Calu3 (cell line): ENCODE measurements around the gene GTF2H1. TPM values are rescaled to one million over a fixed set of nuclear protein-coding genes. Genes with fewer than 3 reads are reported as not detected.

Experiments used
- BruUV-seq: library from RNA; stranded (reverse); fragments of 400-500 nt; replicated peaks from 2 replicates; lab custom pipeline; 2021; lab: Mats Ljungman, UMichigan
- CTCF ChIA-PET: fragments of 300-600 bp; sonication (Branson Sonifier 250); formaldehyde crosslinking; loops from one replicate; lab custom pipeline; 2022; ENCODE audit warnings: antibody characterized with exemption; lab: Charles Lee
- DNase-seq: peaks from one replicate; pipeline ENCODE4 v3.0.0; 2022
- H3K27ac Mint-ChIP-seq: one replicate; pipeline ENCODE4 v1.8.0; 2022; ENCODE audit warnings: mixed read lengths; ENCODE audit not compliant: unreplicated experiment
- H3K27me3 Mint-ChIP-seq: one replicate; pipeline ENCODE4 v1.8.0; 2022; ENCODE audit warnings: mixed read lengths; ENCODE audit not compliant: unreplicated experiment
- H3K36me3 Mint-ChIP-seq: one replicate; pipeline ENCODE4 v1.8.0; 2022; ENCODE audit warnings: mild to moderate bottlenecking, moderate library complexity, mixed read lengths; ENCODE audit not compliant: insufficient read depth, unreplicated experiment
- H3K4me1 Mint-ChIP-seq: one replicate; pipeline ENCODE4 v1.8.0; 2022; ENCODE audit warnings: mild to moderate bottlenecking, low read depth, mixed read lengths; ENCODE audit not compliant: unreplicated experiment
- H3K4me3 Mint-ChIP-seq: one replicate; pipeline ENCODE4 v1.8.0; 2022; ENCODE audit warnings: mild to moderate bottlenecking, low read depth, moderate library complexity, mixed read lengths; ENCODE audit not compliant: unreplicated experiment
- H3K9me3 Mint-ChIP-seq: one replicate; pipeline ENCODE4 v1.8.0; 2022; ENCODE audit warnings: low read depth, mixed read lengths; ENCODE audit not compliant: unreplicated experiment
- intact Hi-C: fragments of 100-400 bp; cut with micrococcal nuclease; formaldehyde crosslinking; loops from one replicate; pipeline ENCODE4 v1.10.0; 2022; ENCODE audit not compliant: unreplicated experiment
- total RNA-seq: library from RNA; stranded (reverse); gene quantifications from 2 replicates; pipeline ENCODE4 v1.2.3, GENCODE V29; 2022
- TF ChIP-seq, protein P1 (sequence below): fragments of 200-600 bp; IDR thresholded peaks from one replicate; pipeline ENCODE4 v1.8.0; 2022; ENCODE audit warnings: antibody characterized with exemption; ENCODE audit not compliant: unreplicated experiment

The GTF2H1 gene
- total RNA-seq, 1 experiment from 2014 or later = 43.0 TPM

DNA sequence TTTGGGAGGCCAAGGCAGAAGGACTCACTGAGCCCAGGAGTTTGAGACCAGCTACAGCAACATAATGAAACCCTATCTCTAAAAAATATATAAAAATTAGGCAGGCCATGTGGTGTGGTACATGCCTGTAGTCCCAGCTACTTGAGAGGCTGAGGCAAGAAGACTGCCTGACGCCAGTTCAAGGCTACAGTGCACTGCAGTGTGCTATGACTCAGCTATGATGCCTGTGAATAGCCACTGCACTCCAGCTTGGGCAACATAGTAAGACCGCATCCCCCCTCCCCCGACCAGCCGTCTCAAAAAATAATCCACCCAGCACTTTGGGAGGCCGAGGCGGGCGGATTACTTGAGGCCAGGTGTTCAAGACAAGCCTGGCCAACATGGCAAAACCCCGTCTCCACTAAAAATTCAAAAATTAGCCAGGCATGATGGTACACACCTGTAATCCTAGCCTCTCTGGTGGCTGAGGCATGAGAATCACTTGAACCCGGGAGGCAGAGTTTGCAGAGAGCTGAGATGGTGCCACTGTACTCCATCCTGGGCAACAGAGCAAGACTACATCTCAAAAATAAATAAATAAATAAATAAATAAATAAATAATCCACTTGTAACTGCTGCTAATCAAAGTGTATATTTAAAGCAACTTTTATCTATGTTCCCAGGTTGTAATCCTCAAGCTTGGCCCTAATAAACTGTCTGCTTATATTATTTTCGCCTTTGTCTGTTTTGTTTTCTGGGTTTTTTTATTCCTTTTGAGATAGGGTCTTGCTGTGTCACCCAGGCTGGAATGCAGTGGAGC lies 8.2 kb upstream of the GTF2H1 start:
- CTCF ChIA-PET = interaction anchor here (1.2 kb wide), 1 partner anchor 70 kb away, joined by 4 read pairs; no protein-coding TSS in a partner anchor
- Mint-ChIP-seq H3K9me3 (no peaks in the 10 kb centered on the region), H3K27me3 (no peaks in the 10 kb centered on the region), H3K4me1 (peaks cover 40% of the 10 kb centered on the region), H3K27ac (peak overlapping the region; percentile 18), H3K4me3 (no peak overlapping the region), H3K36me3 (peaks cover 22% of the 10 kb centered on the region)
- intact Hi-C loops = loop anchor here (10.0 kb wide), 1 partner anchor 181 kb away; no protein-coding TSS in a partner anchor
- no TSS peak for BruUV-seq
- no peak for DNase-seq
- TF ChIP-seq, protein P1, sequence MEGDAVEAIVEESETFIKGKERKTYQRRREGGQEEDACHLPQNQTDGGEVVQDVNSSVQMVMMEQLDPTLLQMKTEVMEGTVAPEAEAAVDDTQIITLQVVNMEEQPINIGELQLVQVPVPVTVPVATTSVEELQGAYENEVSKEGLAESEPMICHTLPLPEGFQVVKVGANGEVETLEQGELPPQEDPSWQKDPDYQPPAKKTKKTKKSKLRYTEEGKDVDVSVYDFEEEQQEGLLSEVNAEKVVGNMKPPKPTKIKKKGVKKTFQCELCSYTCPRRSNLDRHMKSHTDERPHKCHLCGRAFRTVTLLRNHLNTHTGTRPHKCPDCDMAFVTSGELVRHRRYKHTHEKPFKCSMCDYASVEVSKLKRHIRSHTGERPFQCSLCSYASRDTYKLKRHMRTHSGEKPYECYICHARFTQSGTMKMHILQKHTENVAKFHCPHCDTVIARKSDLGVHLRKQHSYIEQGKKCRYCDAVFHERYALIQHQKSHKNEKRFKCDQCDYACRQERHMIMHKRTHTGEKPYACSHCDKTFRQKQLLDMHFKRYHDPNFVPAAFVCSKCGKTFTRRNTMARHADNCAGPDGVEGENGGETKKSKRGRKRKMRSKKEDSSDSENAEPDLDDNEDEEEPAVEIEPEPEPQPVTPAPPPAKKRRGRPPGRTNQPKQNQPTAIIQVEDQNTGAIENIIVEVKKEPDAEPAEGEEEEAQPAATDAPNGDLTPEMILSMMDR = no peak

DNA sequence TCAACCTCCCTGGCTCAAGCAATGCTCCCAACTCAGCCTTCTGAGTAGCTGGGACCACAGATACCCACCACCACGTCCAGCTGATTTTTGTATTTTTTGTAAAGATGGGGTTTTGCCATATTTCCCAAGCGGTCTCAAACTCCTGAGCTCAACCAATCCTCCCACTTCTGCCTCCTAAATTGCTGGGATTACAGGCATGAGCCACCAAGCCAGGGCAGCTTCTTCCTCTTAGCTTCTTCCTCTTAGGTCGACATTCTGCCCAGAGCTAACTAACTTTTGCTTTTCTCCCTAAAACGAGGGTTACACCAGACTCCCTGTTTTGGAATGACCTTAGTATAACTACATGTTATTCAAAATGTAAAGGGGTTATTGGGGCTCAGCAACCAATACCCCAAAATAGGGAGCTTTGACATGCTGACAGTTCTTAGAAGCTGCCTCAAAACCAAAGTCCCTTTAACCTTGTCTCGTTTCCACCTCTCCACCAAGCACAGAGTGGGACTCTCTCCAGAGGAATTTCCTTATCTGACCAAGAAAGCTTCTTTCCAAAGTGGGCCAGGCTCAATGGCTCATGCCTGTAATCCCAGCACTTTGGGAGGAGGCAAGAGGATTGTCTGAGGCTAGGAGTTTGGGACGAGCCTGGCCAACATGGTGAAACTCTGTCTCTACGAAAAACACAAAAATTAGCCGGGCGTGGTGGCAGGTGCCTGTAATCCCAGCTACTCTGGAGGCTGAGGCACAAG lies 7.4 kb upstream of the GTF2H1 start:
- H3K36me3 Mint-ChIP-seq = peaks cover 15% of the 10 kb centered on the region
- intact Hi-C loops = loop anchor here (10.0 kb wide), 1 partner anchor 180 kb away; no protein-coding TSS in a partner anchor
- CTCF ChIA-PET = interaction anchor here (0.5 kb wide), 1 partner anchor 67 kb away, joined by 3 read pairs; no protein-coding TSS in a partner anchor

DNA sequence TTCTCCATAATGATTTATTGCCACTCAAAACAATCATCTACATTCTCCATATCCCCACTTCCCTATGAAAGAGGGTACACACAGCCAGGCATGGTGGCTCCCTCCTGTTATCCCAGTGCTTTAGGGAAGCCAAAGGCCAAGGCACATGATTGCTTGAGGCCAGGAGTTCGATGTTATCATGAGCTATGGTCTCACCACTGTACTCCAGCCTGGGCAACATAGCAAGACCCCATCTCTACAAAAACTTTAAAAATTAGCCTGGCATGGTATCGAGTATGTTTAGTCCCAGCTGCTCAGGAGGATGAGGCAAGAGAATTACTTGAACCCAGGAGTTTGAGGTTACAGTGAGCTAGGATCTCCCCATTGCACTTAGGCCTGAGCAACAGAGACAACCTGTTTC lies 6.5 kb upstream of the GTF2H1 start:
- H3K4me1 Mint-ChIP-seq = peaks cover 45% of the 10 kb centered on the region
- DNase-seq = no peak
- H3K27me3 Mint-ChIP-seq = no peaks in the 10 kb centered on the region
- intact Hi-C loops = loop anchor here (10.0 kb wide), 1 partner anchor 179 kb away; no protein-coding TSS in a partner anchor
- peak overlapping the region; percentile 18 for H3K27ac Mint-ChIP-seq
- peaks cover 10% of the 10 kb centered on the region for H3K36me3 Mint-ChIP-seq
- no TSS peak for BruUV-seq
- no peak overlapping the region for H3K4me3 Mint-ChIP-seq
- CTCF ChIA-PET = no interaction called here
- TF ChIP-seq, protein P1 = no peak
- H3K9me3 Mint-ChIP-seq = no peaks in the 10 kb centered on the region

More for the DNA sequence above, 7.4 kb upstream of the GTF2H1 start:
- BruUV-seq = no TSS peak
- DNase-seq = no peak
- Mint-ChIP-seq H3K4me3 (no peak overlapping the region), H3K27me3 (no peaks in the 10 kb centered on the region), H3K4me1 (peaks cover 45% of the 10 kb centered on the region), H3K27ac (peak overlapping the region; percentile 18), H3K9me3 (no peaks in the 10 kb centered on the region)
- TF ChIP-seq, protein P1 = no peak

DNA sequence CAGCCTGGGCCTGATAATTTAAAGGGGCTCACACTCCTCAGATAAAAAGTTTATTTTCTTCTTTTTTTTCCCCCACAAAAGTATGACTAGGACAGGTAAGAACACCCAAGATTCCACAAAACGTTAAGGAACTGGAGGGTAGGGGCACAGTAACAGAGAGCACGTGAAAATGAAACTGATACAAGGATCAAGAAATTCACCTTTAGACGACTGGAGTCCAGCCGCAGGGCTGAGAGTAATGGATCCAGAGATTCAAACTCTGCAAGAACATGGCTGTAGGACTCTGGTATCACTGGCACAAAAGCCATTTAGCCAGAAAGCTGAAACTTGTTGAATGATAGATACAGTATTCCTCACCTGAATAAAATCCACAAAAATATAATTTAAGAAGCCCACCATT lies 4.8 kb upstream of the GTF2H1 start:
- intact Hi-C loops = loop anchor here (10.0 kb wide), 1 partner anchor 177 kb away; no protein-coding TSS in a partner anchor
- CTCF ChIA-PET = no interaction called here

More for the DNA sequence above, 4.8 kb upstream of the GTF2H1 start:
- Mint-ChIP-seq H3K27ac (no peak overlapping the region), H3K36me3 (peaks cover 22% of the 10 kb centered on the region), H3K4me1 (peaks cover 40% of the 10 kb centered on the region), H3K27me3 (no peaks in the 10 kb centered on the region), H3K4me3 (no peak overlapping the region), H3K9me3 (no peaks in the 10 kb centered on the region)
- TF ChIP-seq, protein P1 = no peak
- BruUV-seq = no TSS peak
- DNase-seq = no peak
